HG02763 (cell line): Measurements from ENCODE around the gene AKNA.

Experiments used
- ATAC-seq: cut with Tn5 transposase; IDR thresholded peaks from one replicate; pipeline ENCODE4 v1.9.1; 2021; ENCODE audit warnings: mild to moderate bottlenecking, moderate library complexity; ENCODE audit not compliant: unreplicated experiment

AKNA gene

GRCh38 chr9:114307899-114308267 is 79.9 kb downstream of the AKNA start:
- ATAC-seq, result no peak

- ATAC-seq, result no peak
Measured at GRCh38 chr9:114304416-114305188, 83.2 kb downstream of the AKNA start.

GRCh38 chr9:114303977-114304376 is 83.8 kb downstream of the AKNA start:
- no peak for ATAC-seq

GRCh38 chr9:114303571-114303970 is 84.2 kb downstream of the AKNA start:
- no peak for ATAC-seq

- no peak for ATAC-seq
Measured at GRCh38 chr9:114302727-114303126, 85.1 kb downstream of the AKNA start.

- no peak for ATAC-seq
Measured at GRCh38 chr9:114301798-114302565, 85.8 kb downstream of the AKNA start.

- no peak for ATAC-seq
Measured at GRCh38 chr9:114300846-114301797, 86.7 kb downstream of the AKNA start.

- ATAC-seq, result no peak
Measured at GRCh38 chr9:114300153-114300845, 87.5 kb downstream of the AKNA start.

- ATAC-seq, result no peak
Measured at GRCh38 chr9:114299286-114300152, 88.3 kb downstream of the AKNA start.

GRCh38 chr9:114296338-114296737 is 91.4 kb downstream of the AKNA start:
- ATAC-seq, result no peak

GRCh38 chr9:114294664-114295063 is 93.1 kb downstream of the AKNA start:
- ATAC-seq, result no peak

- no peak for ATAC-seq
Measured at GRCh38 chr9:114291886-114292590, 95.7 kb downstream of the AKNA start.

GRCh38 chr9:114291064-114291474 is 96.7 kb downstream of the AKNA start:
- ATAC-seq, result no peak

GRCh38 chr9:114290561-114290986 is 97.2 kb downstream of the AKNA start:
- ATAC-seq, result no peak

- no peak for ATAC-seq
Measured at GRCh38 chr9:114289571-114290481, 98.0 kb downstream of the AKNA start.

GRCh38 chr9:114289106-114289505 is 98.7 kb downstream of the AKNA start:
- ATAC-seq, result no peak

GRCh38 chr9:114288193-114289091 is 99.3 kb downstream of the AKNA start:
- no peak for ATAC-seq
